Tibial nerve (tissue), 4 donors: Measurements from ENCODE around the gene LAMB4.

Experiments
- EP300 ChIP-seq, 2 donors: sonication (generic); formaldehyde crosslinking; IDR thresholded peaks; one replicate each; pipeline ENCODE4 v1.6.1; 2017; ENCODE audit warnings: antibody characterized with exemption in 2 of 2, mild to moderate bottlenecking in 1 of 2
- TF ChIP-seq, protein P1 (sequence below), 5 experiments: fragments of 200-600 bp in 3 of 5; fragments of 450-650 bp in 2 of 5; sonication (generic) in 3 of 5; IDR thresholded peaks; one replicate each; pipeline ENCODE4 v1.5.1; 2016 to 2019; ENCODE audit warnings: antibody characterized with exemption in 5 of 5, mild to moderate bottlenecking in 3 of 5, moderate library complexity in 2 of 5

DNA sequence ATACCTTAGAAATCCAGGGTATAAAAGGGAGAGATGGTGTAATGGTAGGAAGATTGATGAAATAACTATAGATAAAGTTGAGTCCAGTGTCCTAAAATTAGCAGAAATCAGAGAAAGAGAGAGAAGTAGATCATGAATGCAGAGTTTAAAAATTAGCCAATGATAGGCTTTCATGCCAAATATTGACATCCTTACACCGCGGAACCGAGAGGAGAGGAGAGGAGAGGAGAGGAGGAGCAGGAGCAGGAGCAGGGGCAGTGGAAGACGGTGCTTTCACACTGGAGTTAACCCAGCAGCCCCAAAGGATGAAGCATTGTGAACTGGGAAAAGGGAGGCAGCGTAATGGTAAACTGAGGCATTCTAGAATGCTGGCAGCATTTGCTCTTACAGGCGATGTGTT, 34.2 kb upstream of the LAMB4 start:
- TF ChIP-seq, protein P1, sequence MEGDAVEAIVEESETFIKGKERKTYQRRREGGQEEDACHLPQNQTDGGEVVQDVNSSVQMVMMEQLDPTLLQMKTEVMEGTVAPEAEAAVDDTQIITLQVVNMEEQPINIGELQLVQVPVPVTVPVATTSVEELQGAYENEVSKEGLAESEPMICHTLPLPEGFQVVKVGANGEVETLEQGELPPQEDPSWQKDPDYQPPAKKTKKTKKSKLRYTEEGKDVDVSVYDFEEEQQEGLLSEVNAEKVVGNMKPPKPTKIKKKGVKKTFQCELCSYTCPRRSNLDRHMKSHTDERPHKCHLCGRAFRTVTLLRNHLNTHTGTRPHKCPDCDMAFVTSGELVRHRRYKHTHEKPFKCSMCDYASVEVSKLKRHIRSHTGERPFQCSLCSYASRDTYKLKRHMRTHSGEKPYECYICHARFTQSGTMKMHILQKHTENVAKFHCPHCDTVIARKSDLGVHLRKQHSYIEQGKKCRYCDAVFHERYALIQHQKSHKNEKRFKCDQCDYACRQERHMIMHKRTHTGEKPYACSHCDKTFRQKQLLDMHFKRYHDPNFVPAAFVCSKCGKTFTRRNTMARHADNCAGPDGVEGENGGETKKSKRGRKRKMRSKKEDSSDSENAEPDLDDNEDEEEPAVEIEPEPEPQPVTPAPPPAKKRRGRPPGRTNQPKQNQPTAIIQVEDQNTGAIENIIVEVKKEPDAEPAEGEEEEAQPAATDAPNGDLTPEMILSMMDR (IDR thresholded peaks at IDR 0.05) = no peak
- TF ChIP-seq EP300 (IDR thresholded peaks at IDR 0.05) = no peak
